Suppressor macrophage treated with lipopolysaccharide for 1 hour (primary cell): ENCODE data around the gene MAPK13.
"Not testable (repeated sequence)": the region's sequence is repeated elsewhere in the genome, so short reads cannot be mapped to it uniquely, and the experiment has no call there.

Experiments used
- DNase-seq, 3 donors: peaks; one replicate each; pipeline ENCODE4 v3.0.0-alpha.2; 2020 to 2022

Gene MAPK13

GRCh38 chr6:36128793-36129192, 1.5 kb upstream of the MAPK13 start:
- DNase-seq = no peak

GRCh38 chr6:36129334-36129733, 979 bp upstream of the MAPK13 start:
- not testable (repeated sequence) for DNase-seq

GRCh38 chr6:36130667-36131510, 576 bp downstream of the MAPK13 start:
- peak; percentile 72 to 90 (median 73) for DNase-seq

GRCh38 chr6:36131511-36132245, 1.4 kb downstream of the MAPK13 start:
- peak; percentile 70 to 76 (median 73) for DNase-seq

- DNase-seq = no peak
Measured at GRCh38 chr6:36132246-36132895, 2.1 kb downstream of the MAPK13 start.

GRCh38 chr6:36133148-36133547, 2.8 kb downstream of the MAPK13 start:
- DNase-seq = no peak

- DNase-seq = no peak
Measured at GRCh38 chr6:36133912-36134311, 3.6 kb downstream of the MAPK13 start.

GRCh38 chr6:36135053-36135731, 4.9 kb downstream of the MAPK13 start:
- no peak for DNase-seq

GRCh38 chr6:36136034-36136433, 5.7 kb downstream of the MAPK13 start:
- no peak for DNase-seq

- DNase-seq = no peak
Measured at GRCh38 chr6:36136551-36136950, 6.2 kb downstream of the MAPK13 start.

- DNase-seq = no peak
Measured at GRCh38 chr6:36138667-36139066, 8.4 kb downstream of the MAPK13 start.

GRCh38 chr6:36139431-36139830, 9.1 kb downstream of the MAPK13 start:
- peak in 1 of 3 donors; percentile 44 for DNase-seq

GRCh38 chr6:36139991-36140710, 9.8 kb downstream of the MAPK13 start:
- DNase-seq = no peak

GRCh38 chr6:36141091-36141490, 10.8 kb downstream of the MAPK13 start:
- DNase-seq = peak in 1 of 3 donors; percentile 29

GRCh38 chr6:36141961-36142360, 11.6 kb downstream of the MAPK13 start:
- DNase-seq = no peak

GRCh38 chr6:36142971-36143838, 12.9 kb downstream of the MAPK13 start:
- peak in 2 of 3 donors; percentile 26 to 35 for DNase-seq

GRCh38 chr6:36145495-36145894, 15.2 kb downstream of the MAPK13 start:
- DNase-seq = no peak

- no peak for DNase-seq
Measured at GRCh38 chr6:36147294-36147693, 17.0 kb downstream of the MAPK13 start.

GRCh38 chr6:36149476-36149875, 19.2 kb downstream of the MAPK13 start:
- no peak for DNase-seq

- peak in 1 of 3 donors; percentile 36 for DNase-seq
Measured at GRCh38 chr6:36150283-36150682, 20.0 kb downstream of the MAPK13 start.

GRCh38 chr6:36154286-36154685, 24.0 kb downstream of the MAPK13 start:
- no peak for DNase-seq
